ENCODE results near the gene CCT6B. TPM values are rescaled to one million over a fixed set of nuclear protein-coding genes. Genes with fewer than 3 reads are reported as not detected.

Gene CCT6B
- total RNA-seq, 1 experiment from 2014 or later = 1.1 TPM

DNA sequence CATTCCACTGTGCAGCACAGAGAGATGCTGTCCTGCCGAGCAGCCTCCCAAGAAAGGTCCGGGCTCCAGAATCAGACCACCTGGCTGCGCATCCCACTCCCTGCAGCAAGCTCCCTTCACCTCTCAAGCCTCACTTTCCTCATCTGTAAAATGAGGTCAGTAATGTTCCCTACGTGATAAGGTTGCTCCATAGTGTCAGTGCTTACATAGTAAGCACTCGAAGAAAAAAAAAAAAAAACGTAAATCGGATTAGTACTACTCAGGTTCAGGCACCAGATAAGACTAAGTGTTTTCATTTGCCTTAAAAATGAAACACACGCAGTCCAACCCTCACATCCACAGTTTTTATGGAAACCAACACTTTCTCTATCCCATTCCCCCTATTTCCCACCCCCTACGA lies 76.7 kb downstream of the CCT6B start:
- ATAC-seq = no peak
- Histone ChIP-seq H4K20me1 (ENCODE audit: insufficient read depth) (no peaks in the 10 kb centered on the region), H3K9me2 (ENCODE audit: insufficient read depth) (no peaks in the 10 kb centered on the region), H3K79me2 (ENCODE audit: insufficient read depth, low read length) (no peaks in the 10 kb centered on the region), H3K27me3 (ENCODE audit: insufficient read depth, low read length) (peaks cover 78% of the 10 kb centered on the region), H2AFZ (ENCODE audit: low read depth, low read length, poor library complexity, severe bottlenecking) (no peak overlapping the region), H3K4me2 (ENCODE audit: low read length) (no peak overlapping the region), H3K27ac (ENCODE audit: low read depth, low read length) (no peak overlapping the region), H3K9ac (ENCODE audit: low read length) (no peak overlapping the region), H3K9me3 (ENCODE audit: control insufficient read depth in 1 of 2, insufficient read depth in 1 of 2, low read depth in 1 of 2, low read length in 2 of 2) (no peaks in the 10 kb centered on the region), H3K36me3 (ENCODE audit: control insufficient read depth in 1 of 2, insufficient read depth in 2 of 2, low read length in 2 of 2) (no peaks in the 10 kb centered on the region), H3K4me3 (replicated peaks in 1 of 2; ENCODE audit: low read depth in 1 of 2, low read length in 2 of 2) (no peak overlapping the region), H3K4me1 (ENCODE audit: control insufficient read depth in 1 of 2, insufficient read depth in 2 of 2, low read length in 2 of 2) (no peaks in the 10 kb centered on the region)
- BruUV-seq (replicated peaks) = no TSS peak
- RAD21 ChIA-PET (ENCODE audit: low non-redundant PET in 1 of 2, low total read pairs in 2 of 2, uncharacterized antibody in 2 of 2, unreplicated experiment in 2 of 2) = no interaction called here
- intact Hi-C loops (cut with micrococcal nuclease) = no loop called here
- no peak for TF ChIP-seq YY1 (IDR thresholded peaks at IDR 0.05; ENCODE audit: extremely low read depth, insufficient replicate concordance, low read depth, low read length)
- TF ChIP-seq SIN3A (IDR thresholded peaks at IDR 0.05; ENCODE audit: low read depth) = no peak
- TF ChIP-seq, protein P1, sequence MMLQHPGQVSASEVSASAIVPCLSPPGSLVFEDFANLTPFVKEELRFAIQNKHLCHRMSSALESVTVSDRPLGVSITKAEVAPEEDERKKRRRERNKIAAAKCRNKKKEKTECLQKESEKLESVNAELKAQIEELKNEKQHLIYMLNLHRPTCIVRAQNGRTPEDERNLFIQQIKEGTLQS (IDR thresholded peaks at IDR 0.05) = no peak
- POLR2A ChIA-PET = no interaction called here
- DNase-seq (ENCODE audit: low read depth, low spot score) = no peak
- CTCF ChIA-PET = no interaction called here

DNA sequence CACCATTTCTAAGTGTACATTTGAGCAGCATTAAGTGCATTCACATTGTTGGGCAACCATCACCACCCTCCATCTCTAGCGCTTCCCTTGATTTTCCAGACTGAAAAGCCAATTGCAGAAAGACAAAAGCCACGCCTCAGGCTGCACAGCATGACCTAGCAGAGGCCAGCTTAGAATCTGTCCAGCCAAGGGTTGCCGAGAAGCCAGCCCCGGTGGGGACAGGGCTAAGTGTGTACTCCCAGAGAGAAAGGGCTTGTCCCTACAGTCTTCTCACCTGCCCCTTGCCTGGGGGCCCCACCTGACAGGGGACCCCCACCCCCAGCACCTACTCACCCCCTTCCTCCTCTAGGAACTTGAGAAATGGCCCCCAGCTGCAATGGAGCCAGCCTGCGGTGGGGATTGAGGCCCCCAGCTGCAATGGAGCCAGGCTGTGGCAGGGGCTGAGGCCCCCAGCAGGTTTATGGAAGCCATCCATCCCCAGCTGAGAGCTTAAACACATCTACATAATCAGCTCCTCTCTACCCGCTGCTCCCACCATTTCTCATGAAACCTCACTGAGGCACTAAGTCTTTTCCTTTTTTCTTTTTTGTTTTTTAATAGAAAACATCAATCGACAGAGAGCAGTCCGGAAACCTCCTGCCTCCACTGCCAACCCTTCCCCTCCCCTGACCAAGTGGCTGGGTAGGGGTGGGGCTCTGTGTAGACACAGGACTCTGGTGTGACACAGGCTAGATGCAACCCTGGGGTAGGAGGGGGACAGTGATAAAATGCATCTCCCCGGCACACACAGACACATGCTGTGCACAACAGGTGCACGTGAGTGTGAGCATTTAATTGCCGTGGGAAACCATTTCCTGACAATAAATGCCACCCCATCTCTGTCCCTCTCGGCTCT lies 77.9 kb downstream of the CCT6B start:
- ChIA-PET POLR2A (no interaction called here), CTCF (no interaction called here), RAD21 (ENCODE audit: low non-redundant PET in 1 of 2, low total read pairs in 2 of 2, uncharacterized antibody in 2 of 2, unreplicated experiment in 2 of 2) (no interaction called here)
- Histone ChIP-seq H3K4me3 (replicated peaks in 1 of 2; ENCODE audit: low read depth in 1 of 2, low read length in 2 of 2) (no peak overlapping the region), H3K9me2 (ENCODE audit: insufficient read depth) (no peaks in the 10 kb centered on the region), H2AFZ (ENCODE audit: low read depth, low read length, poor library complexity, severe bottlenecking) (no peak overlapping the region), H3K27me3 (ENCODE audit: insufficient read depth, low read length) (peaks cover 90% of the 10 kb centered on the region), H3K4me1 (ENCODE audit: control insufficient read depth in 1 of 2, insufficient read depth in 2 of 2, low read length in 2 of 2) (no peaks in the 10 kb centered on the region), H3K79me2 (ENCODE audit: insufficient read depth, low read length) (no peaks in the 10 kb centered on the region), H3K9me3 (ENCODE audit: control insufficient read depth in 1 of 2, insufficient read depth in 1 of 2, low read depth in 1 of 2, low read length in 2 of 2) (no peaks in the 10 kb centered on the region), H4K20me1 (ENCODE audit: insufficient read depth) (no peaks in the 10 kb centered on the region), H3K9ac (ENCODE audit: low read length) (no peak overlapping the region), H3K27ac (ENCODE audit: low read depth, low read length) (no peak overlapping the region), H3K4me2 (ENCODE audit: low read length) (no peak overlapping the region), H3K36me3 (ENCODE audit: control insufficient read depth in 1 of 2, insufficient read depth in 2 of 2, low read length in 2 of 2) (no peaks in the 10 kb centered on the region)
- DNase-seq (ENCODE audit: low read depth, low spot score) (no peak), ATAC-seq (no peak)
- BruUV-seq (replicated peaks) = no TSS peak
- intact Hi-C loops (cut with micrococcal nuclease) = no loop called here
- TF ChIP-seq CEBPB (IDR thresholded peaks at IDR 0.05; ENCODE audit: low read depth) = no peak
- TF ChIP-seq, protein P2, sequence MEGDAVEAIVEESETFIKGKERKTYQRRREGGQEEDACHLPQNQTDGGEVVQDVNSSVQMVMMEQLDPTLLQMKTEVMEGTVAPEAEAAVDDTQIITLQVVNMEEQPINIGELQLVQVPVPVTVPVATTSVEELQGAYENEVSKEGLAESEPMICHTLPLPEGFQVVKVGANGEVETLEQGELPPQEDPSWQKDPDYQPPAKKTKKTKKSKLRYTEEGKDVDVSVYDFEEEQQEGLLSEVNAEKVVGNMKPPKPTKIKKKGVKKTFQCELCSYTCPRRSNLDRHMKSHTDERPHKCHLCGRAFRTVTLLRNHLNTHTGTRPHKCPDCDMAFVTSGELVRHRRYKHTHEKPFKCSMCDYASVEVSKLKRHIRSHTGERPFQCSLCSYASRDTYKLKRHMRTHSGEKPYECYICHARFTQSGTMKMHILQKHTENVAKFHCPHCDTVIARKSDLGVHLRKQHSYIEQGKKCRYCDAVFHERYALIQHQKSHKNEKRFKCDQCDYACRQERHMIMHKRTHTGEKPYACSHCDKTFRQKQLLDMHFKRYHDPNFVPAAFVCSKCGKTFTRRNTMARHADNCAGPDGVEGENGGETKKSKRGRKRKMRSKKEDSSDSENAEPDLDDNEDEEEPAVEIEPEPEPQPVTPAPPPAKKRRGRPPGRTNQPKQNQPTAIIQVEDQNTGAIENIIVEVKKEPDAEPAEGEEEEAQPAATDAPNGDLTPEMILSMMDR (IDR thresholded peaks at IDR 0.05 in 2 of 3, conservative IDR thresholded peaks at IDR 0.05 in 1 of 3; ENCODE audit: borderline replicate concordance in 1 of 3, insufficient read depth in 1 of 3, low read depth in 2 of 3, low read length in 2 of 3) = no peak
- no peak for TF ChIP-seq TCF7L2 (IDR thresholded peaks at IDR 0.05; ENCODE audit: borderline replicate concordance, extremely low read depth, insufficient read depth, insufficient read length)
- no peak for TF ChIP-seq EZH2phosphoT487 (IDR thresholded peaks at IDR 0.05; ENCODE audit: borderline replicate concordance)
- TF ChIP-seq FOSL1 (IDR thresholded peaks at IDR 0.05; ENCODE audit: low read depth) = no peak
- TF ChIP-seq EGR1 (IDR thresholded peaks at IDR 0.05; ENCODE audit: low read depth) = no peak
- TF ChIP-seq, protein P3, sequence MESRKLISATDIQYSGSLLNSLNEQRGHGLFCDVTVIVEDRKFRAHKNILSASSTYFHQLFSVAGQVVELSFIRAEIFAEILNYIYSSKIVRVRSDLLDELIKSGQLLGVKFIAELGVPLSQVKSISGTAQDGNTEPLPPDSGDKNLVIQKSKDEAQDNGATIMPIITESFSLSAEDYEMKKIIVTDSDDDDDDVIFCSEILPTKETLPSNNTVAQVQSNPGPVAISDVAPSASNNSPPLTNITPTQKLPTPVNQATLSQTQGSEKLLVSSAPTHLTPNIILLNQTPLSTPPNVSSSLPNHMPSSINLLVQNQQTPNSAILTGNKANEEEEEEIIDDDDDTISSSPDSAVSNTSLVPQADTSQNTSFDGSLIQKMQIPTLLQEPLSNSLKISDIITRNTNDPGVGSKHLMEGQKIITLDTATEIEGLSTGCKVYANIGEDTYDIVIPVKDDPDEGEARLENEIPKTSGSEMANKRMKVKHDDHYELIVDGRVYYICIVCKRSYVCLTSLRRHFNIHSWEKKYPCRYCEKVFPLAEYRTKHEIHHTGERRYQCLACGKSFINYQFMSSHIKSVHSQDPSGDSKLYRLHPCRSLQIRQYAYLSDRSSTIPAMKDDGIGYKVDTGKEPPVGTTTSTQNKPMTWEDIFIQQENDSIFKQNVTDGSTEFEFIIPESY (IDR thresholded peaks at IDR 0.05; ENCODE audit: extremely low read depth, insufficient replicate concordance, low read length) = no peak
- TF ChIP-seq POLR2AphosphoS5 (IDR thresholded peaks at IDR 0.05; ENCODE audit: low read depth, low read length) = no peak
- no peak for TF ChIP-seq JUND (IDR thresholded peaks at IDR 0.05)
- TF ChIP-seq ELF1 (IDR thresholded peaks at IDR 0.05; ENCODE audit: borderline replicate concordance, low read depth) = no peak
- no peak for TF ChIP-seq EZH2 (IDR thresholded peaks at IDR 0.05)
- TF ChIP-seq, protein P1 (IDR thresholded peaks at IDR 0.05) = no peak
